Measurements from ENCODE around the gene CKS1B. TPM values are rescaled to one million over a fixed set of nuclear protein-coding genes. Genes with fewer than 3 reads are reported as not detected.

Gene CKS1B
- total RNA-seq, 2 donors from 2014 or later = 202 to 308 TPM

GRCh38 chr1:154943649-154944400 is 30.7 kb upstream of the CKS1B start:
- H3K36me3 Mint-ChIP-seq = no peaks in the 10 kb centered on the region
- peak overlapping the region; percentile 17 to 85 for H3K27ac Mint-ChIP-seq
- peak; percentile 34 to 55 for ATAC-seq
- H3K9me3 Mint-ChIP-seq = no peaks in the 10 kb centered on the region
- peak in 1 of 2 donors; percentile 51 for DNase-seq (ENCODE audit: low spot score in 2 of 2)

- ATAC-seq (no peak), DNase-seq (ENCODE audit: low spot score in 2 of 2) (no peak)
- Mint-ChIP-seq H3K36me3 (no peaks in the 10 kb centered on the region), H3K9me3 (no peaks in the 10 kb centered on the region), H3K27ac (peak overlapping the region; percentile 17 to 85)
Observed at GRCh38 chr1:154944401-154945159, 29.9 kb upstream of the CKS1B start.

GRCh38 chr1:154945160-154945961 is 29.1 kb upstream of the CKS1B start:
- peak overlapping the region; percentile 43 to 50 for H3K27ac Mint-ChIP-seq
- H3K36me3 Mint-ChIP-seq = no peaks in the 10 kb centered on the region
- no peaks in the 10 kb centered on the region for H3K9me3 Mint-ChIP-seq
- DNase-seq (ENCODE audit: low spot score in 2 of 2) (no peak), ATAC-seq (no peak)

GRCh38 chr1:154945962-154946850 is 28.3 kb upstream of the CKS1B start:
- Mint-ChIP-seq H3K36me3 (no peaks in the 10 kb centered on the region), H3K27ac (peak overlapping the region; percentile 43 to 45), H3K9me3 (no peaks in the 10 kb centered on the region)
- DNase-seq (ENCODE audit: low spot score in 2 of 2) (no peak), ATAC-seq (no peak)

- Mint-ChIP-seq H3K36me3 (peaks cover 0 to 9% of the 10 kb centered on the region in 2 donors), H3K27ac (peak overlapping the region; percentile 30 to 95), H3K9me3 (no peaks in the 10 kb centered on the region)
- no peak for ATAC-seq
- DNase-seq (ENCODE audit: low spot score in 2 of 2) = no peak
Observed at GRCh38 chr1:154948079-154948478, 26.4 kb upstream of the CKS1B start.

GRCh38 chr1:154951901-154952657 is 22.4 kb upstream of the CKS1B start:
- DNase-seq (ENCODE audit: low spot score in 2 of 2) (peak; percentile 50 to 76), ATAC-seq (peak; percentile 21 to 59)
- H3K36me3 Mint-ChIP-seq = peaks cover 0 to 12% of the 10 kb centered on the region in 2 donors
- H3K27ac Mint-ChIP-seq = peak overlapping the region; percentile 97
- H3K9me3 Mint-ChIP-seq = no peaks in the 10 kb centered on the region

GRCh38 chr1:154952664-154953063 is 21.8 kb upstream of the CKS1B start:
- Mint-ChIP-seq H3K9me3 (no peaks in the 10 kb centered on the region), H3K36me3 (peaks cover 0 to 12% of the 10 kb centered on the region in 2 donors), H3K27ac (peak overlapping the region; percentile 97)
- DNase-seq (ENCODE audit: low spot score in 2 of 2) = no peak
- ATAC-seq = no peak

GRCh38 chr1:154953611-154954038 is 20.9 kb upstream of the CKS1B start:
- Mint-ChIP-seq H3K36me3 (peaks cover 0 to 17% of the 10 kb centered on the region in 2 donors), H3K27ac (peak overlapping the region; percentile 97 to 100), H3K9me3 (no peaks in the 10 kb centered on the region)
- ATAC-seq (no peak), DNase-seq (ENCODE audit: low spot score in 2 of 2) (no peak)

GRCh38 chr1:154954541-154954940 is 19.9 kb upstream of the CKS1B start:
- Mint-ChIP-seq H3K36me3 (peaks cover 2 to 18% of the 10 kb centered on the region in 2 donors), H3K9me3 (no peaks in the 10 kb centered on the region), H3K27ac (peak overlapping the region; percentile 97 to 100)
- ATAC-seq = no peak
- no peak for DNase-seq (ENCODE audit: low spot score in 2 of 2)

GRCh38 chr1:154955039-154955717 is 19.3 kb upstream of the CKS1B start:
- peaks cover 5 to 18% of the 10 kb centered on the region in 2 donors for H3K36me3 Mint-ChIP-seq
- peak overlapping the region; percentile 97 to 100 for H3K27ac Mint-ChIP-seq
- ATAC-seq = peak; percentile 88 to 93
- DNase-seq (ENCODE audit: low spot score in 2 of 2) = peak; percentile 82 to 88
- H3K9me3 Mint-ChIP-seq = no peaks in the 10 kb centered on the region

- H3K36me3 Mint-ChIP-seq = peaks cover 11 to 23% of the 10 kb centered on the region in 2 donors
- H3K9me3 Mint-ChIP-seq = no peaks in the 10 kb centered on the region
- peak within 1 kb of the TSS; percentile 97 to 100 for H3K27ac Mint-ChIP-seq
- ATAC-seq (peak; percentile 47 to 57), DNase-seq (ENCODE audit: low spot score in 2 of 2) (peak; percentile 80 to 85)
Observed at GRCh38 chr1:154955718-154956543, 18.6 kb upstream of the CKS1B start, which contains the start of gene PBXIP1. TSS of gene PBXIP1 (minus strand) at chr1:154956099. CDS start at chr1:154953721, 2,378 bp downstream.

GRCh38 chr1:154956544-154956941 is 17.9 kb upstream of the CKS1B start:
- peaks cover 14 to 27% of the 10 kb centered on the region in 2 donors for H3K36me3 Mint-ChIP-seq
- H3K27ac Mint-ChIP-seq = peak overlapping the region; percentile 97 to 100
- DNase-seq (ENCODE audit: low spot score in 2 of 2) = no peak
- no peak for ATAC-seq
- H3K9me3 Mint-ChIP-seq = no peaks in the 10 kb centered on the region

- DNase-seq (ENCODE audit: low spot score in 2 of 2) (no peak), ATAC-seq (no peak)
- H3K27ac Mint-ChIP-seq = peak overlapping the region; percentile 97 to 100
- peaks cover 16 to 26% of the 10 kb centered on the region in 2 donors for H3K36me3 Mint-ChIP-seq
- no peaks in the 10 kb centered on the region for H3K9me3 Mint-ChIP-seq
Observed at GRCh38 chr1:154957091-154957657, 17.3 kb upstream of the CKS1B start.

- Mint-ChIP-seq H3K36me3 (peaks cover 18 to 24% of the 10 kb centered on the region in 2 donors), H3K9me3 (no peaks in the 10 kb centered on the region), H3K27ac (peak overlapping the region in 1 of 2 donors; percentile 91)
- DNase-seq (ENCODE audit: low spot score in 2 of 2) = no peak
- no peak for ATAC-seq
Observed at GRCh38 chr1:154958036-154958435, 16.4 kb upstream of the CKS1B start.
